ENCODE measurements around the gene RFX4. TPM values are rescaled to one million over a fixed set of nuclear protein-coding genes. Genes with fewer than 3 reads are reported as not detected.

Gene RFX4
- total RNA-seq, 1 donor from 2014 or later, result not detected

DNA sequence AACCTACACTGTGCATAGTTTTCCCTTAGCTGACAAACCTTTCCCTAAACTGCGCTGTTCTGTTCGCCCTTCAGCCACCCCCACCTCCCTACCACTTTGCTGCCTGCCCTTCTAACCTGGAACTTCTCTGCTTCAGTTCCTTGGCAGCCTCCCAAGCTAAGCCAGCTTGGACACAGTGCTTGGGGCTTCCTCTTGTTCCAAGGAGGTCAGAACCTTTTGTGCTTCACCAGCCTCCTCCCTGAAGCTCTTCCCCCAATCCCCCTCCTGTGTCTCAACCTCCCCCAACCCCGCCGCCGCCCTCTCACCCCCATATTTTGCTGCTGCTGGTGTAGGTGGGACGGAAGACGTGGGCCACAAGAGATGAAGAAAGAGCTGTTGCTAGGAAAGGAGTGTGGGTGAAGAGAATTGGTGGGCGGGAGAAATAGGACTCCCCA is 183.6 kb downstream of the RFX4 start:
- peak overlapping the region; percentile 2 for H3K4me3 ChIP-seq (ENCODE audit: low read depth, low read length)
- peak; percentile 71 for DNase-seq (ENCODE audit: low read depth)
- TF ChIP-seq, protein P1, sequence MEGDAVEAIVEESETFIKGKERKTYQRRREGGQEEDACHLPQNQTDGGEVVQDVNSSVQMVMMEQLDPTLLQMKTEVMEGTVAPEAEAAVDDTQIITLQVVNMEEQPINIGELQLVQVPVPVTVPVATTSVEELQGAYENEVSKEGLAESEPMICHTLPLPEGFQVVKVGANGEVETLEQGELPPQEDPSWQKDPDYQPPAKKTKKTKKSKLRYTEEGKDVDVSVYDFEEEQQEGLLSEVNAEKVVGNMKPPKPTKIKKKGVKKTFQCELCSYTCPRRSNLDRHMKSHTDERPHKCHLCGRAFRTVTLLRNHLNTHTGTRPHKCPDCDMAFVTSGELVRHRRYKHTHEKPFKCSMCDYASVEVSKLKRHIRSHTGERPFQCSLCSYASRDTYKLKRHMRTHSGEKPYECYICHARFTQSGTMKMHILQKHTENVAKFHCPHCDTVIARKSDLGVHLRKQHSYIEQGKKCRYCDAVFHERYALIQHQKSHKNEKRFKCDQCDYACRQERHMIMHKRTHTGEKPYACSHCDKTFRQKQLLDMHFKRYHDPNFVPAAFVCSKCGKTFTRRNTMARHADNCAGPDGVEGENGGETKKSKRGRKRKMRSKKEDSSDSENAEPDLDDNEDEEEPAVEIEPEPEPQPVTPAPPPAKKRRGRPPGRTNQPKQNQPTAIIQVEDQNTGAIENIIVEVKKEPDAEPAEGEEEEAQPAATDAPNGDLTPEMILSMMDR (conservative IDR thresholded peaks at IDR 0.05; ENCODE audit: low read depth, low read length), result no peak

DNA sequence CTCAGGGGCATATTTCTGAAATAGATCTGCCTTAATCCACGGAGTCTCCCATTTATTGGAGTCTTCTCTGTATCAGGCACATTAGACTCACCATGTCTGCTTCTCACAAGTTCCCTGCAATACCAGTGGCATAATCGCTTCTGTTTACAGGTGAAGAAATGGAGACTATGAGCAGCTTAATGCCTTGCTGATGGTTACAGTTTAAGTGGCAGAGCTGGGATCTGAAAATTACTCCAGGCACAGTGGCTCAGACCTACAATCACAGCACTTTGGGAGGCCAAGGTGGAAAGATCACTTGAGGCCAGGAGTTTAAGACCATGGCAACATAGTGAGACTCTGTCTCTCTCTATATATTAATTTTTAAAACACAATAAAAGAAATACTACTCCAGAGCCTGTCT is 184.4 kb downstream of the RFX4 start:
- no peak overlapping the region for H3K4me3 ChIP-seq (ENCODE audit: low read depth, low read length)
- TF ChIP-seq, protein P1 (conservative IDR thresholded peaks at IDR 0.05; ENCODE audit: low read depth, low read length), result no peak
- DNase-seq (ENCODE audit: low read depth), result no peak

DNA sequence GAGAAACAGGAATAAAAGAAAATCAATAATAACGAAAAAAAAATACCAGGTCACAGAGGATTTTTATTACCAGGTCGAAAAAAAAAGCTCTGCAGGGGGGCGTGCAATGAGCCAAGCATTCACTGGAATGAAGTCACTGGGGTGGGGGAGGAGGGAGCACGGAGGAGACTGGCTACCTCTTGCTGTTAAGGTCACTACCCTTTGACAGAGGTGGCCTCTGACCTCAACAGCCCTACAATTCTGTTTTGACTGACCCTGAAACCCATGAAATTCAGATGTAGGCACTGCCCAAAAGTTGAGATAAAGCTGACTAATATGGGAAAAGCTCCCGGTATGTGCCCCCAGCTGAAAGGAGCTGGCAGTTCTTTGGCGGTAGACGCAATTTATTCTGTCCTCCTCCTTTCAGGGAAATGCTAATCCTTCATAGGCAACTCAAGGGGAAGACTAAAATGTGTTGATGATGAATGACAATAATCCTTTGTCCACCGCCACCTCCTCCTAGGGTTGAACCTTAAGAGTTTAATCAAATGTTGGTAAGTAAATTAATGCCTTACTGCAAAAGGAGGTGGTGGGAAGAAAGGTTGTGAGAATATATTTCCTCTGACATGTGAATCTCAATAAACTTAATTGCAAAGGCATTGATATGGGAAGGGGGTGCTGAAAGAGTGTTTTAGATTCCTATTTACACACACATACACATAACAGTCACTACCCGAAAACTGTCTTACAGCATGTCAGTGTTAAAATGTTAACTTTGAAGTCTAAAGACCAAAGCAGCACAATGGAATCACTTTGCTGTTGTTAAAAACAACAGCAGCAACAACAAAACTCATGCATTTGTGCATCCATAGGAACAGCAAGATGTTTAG is 185.4 kb downstream of the RFX4 start:
- DNase-seq (ENCODE audit: low read depth), result peak; percentile 74
- H3K4me3 ChIP-seq (ENCODE audit: low read depth, low read length), result no peak overlapping the region
- TF ChIP-seq, protein P1 (conservative IDR thresholded peaks at IDR 0.05; ENCODE audit: low read depth, low read length), result no peak

DNA sequence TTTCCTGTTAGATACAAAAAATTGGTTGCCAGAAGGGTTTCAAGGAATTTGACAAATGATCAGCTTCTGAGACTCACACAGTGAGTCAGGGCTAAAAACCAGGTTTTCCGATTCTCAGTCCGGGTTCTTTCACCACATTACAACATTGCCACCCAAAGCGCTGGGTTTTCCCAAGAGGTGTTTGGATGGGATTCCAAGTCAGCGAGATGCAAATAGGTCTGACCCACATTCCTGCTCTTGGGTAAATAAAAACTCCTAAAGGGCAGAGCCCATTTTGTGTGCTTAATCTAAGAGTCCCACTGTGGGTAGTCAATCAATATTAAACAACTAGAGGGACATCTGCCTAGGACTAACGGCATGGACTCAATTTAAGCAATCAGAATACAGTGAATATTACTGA is 186.3 kb downstream of the RFX4 start:
- peak; percentile 99 for DNase-seq (ENCODE audit: low read depth)
- TF ChIP-seq, protein P1 (conservative IDR thresholded peaks at IDR 0.05; ENCODE audit: low read depth, low read length), result no peak
- no peak overlapping the region for H3K4me3 ChIP-seq (ENCODE audit: low read depth, low read length)

DNA sequence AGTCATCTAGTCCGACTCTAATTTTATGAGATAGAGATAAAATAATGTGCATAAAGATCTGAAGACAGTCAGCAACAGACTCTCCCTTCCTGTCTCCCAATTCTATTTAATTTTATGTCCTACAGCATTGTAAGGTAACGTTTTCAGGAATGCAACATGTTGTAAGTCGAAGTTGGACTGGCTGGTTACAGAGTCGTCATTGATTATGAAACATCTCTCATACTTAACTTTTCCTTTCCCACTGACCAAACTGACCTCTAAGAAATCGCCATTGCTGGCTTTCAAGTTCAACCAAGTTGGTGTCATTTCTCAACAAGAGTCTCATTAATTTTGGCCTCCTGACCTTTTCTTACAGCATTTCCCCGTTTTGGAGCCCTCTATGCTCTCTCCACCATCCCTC is 186.7 kb downstream of the RFX4 start:
- H3K4me3 ChIP-seq (ENCODE audit: low read depth, low read length), result no peak overlapping the region
- TF ChIP-seq, protein P1 (conservative IDR thresholded peaks at IDR 0.05; ENCODE audit: low read depth, low read length), result no peak
- DNase-seq (ENCODE audit: low read depth), result peak; percentile 80

DNA sequence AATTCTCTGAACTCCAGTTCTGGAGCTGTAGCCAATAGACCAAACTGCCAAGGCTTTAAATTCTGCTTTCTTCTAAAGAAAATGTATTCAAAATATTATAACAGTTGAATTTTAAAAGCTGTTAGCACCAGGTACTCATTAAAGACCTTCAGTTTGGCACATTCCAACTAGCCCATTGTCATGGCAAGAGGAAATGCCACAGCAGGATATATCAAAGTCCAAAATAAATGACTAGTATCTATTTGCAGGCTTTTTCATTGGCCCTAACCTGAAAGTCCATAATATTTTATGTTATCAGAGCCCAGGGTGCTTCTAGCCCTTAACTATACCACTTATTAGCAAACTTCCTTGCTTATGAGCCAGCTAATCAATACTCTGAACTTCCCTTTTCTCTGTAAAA is 188.6 kb downstream of the RFX4 start:
- H3K4me3 ChIP-seq (ENCODE audit: low read depth, low read length), result no peak overlapping the region
- TF ChIP-seq, protein P1 (conservative IDR thresholded peaks at IDR 0.05; ENCODE audit: low read depth, low read length), result no peak
- no peak for DNase-seq (ENCODE audit: low read depth)

All from epithelial cell of proximal tubule (primary cell).